HUDEP-2 (cell line): ENCODE measurements around the gene UNC45A.

Source experiments
- DNase-seq, 76 experiments: peaks; one replicate each; lab custom pipeline; 2025; ENCODE audit not compliant: unreplicated experiment in 76 of 76; lab: John Stamatoyannopoulos, UW

Gene UNC45A

DNA sequence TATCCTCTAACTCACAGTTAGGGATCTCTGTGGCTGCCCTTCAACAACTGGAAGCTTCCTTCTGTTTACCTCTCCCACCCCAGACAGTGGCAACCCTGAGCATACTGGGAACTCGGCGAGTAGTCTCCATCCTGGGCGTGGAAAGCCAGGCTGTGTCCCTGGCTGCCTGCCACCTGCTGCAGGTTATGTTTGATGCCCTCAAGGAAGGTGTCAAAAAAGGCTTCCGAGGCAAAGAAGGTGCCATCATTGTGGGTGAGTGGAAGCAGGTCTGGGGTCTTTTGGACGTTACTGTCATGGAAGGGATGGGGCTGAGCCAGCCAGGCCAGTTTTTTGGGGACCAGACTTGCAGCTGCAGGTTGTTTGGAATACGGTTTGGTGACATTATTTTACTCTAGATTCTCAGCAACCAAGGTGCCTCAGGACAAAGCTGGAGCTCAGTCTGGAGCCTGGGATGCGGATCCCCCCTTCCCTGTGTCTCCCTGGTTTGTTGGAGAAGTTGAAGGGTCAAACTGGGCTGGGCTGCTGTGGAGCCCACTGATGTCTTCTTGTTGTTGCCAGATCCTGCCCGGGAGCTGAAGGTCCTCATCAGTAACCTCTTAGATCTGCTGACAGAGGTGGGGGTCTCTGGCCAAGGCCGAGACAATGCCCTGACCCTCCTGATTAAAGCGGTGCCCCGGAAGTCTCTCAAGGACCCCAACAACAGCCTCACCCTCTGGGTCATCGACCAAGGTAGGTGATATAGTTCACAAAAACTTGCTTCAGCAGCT lies 7.5 kb downstream of the UNC45A start:
- DNase-seq = no peak

GRCh38 chr15:90945091-90945490 lies 10.0 kb downstream of the UNC45A start:
- no peak for DNase-seq

GRCh38 chr15:90946538-90946937 lies 11.5 kb downstream of the UNC45A start:
- no peak for DNase-seq

DNA sequence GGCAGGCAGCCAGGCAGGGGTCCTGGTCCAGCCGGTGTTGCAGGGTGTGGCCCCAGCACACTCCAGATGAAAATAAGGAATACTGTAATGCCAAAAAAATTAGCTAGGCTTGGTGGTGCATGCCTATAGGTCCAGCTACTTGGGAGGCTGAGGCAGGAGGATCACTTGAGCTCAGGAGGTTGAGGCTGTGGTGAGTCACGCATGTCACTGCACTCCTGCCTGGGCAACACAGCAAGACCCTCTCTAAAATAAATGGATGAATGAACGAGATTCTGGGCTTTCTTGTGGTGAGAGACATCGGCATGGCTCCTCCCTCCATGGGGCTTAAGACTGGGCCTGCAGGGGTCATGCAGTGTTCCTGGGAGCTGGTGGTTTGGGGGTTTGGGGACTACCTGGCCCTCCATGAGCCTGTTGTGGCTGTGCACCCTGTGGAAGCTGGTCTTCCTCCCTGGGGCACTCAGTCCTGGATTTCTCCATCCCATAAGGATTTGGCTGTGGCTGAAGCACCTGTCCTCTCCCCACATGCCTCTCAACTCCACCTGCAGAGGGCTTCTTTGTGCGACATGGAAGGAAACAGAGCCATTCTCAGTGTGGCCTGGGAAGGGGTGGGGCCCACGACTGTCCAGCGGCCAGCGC lies 12.0 kb downstream of the UNC45A start:
- no peak for DNase-seq

GRCh38 chr15:90947577-90948357 lies 12.7 kb downstream of the UNC45A start:
- no peak for DNase-seq

GRCh38 chr15:90948506-90948905 lies 13.4 kb downstream of the UNC45A start:
- DNase-seq = no peak

DNA sequence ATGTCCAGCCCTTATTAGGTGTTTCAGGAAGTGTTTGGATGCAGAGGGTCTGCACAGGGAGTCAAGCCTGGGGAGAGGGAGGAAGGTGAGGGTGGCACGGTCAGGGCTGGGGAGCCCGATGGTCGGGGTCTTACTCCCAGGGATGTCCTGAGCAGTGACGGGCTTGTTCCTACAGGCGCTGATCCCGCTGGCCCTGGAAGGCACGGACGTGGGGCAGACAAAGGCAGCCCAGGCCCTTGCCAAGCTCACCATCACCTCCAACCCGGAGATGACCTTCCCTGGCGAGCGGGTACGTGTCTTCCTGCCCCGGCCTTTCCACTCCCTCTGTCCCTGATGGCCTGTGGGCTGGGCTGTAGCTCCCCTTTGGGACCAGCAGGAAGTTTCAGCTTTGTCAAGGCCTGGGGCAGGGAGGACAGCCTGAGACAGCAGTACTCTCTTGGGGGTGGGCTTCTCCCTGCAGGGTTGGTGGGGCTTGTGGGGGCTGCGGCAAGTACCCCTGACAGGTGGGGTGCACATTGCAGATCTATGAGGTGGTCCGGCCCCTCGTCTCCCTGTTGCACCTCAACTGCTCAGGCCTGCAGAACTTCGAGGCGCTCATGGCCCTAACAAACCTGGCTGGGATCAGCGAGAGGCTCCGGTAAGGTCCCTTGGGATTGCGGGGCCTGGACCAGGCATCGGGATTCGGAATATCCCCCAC lies 15.0 kb downstream of the UNC45A start:
- DNase-seq = no peak

DNA sequence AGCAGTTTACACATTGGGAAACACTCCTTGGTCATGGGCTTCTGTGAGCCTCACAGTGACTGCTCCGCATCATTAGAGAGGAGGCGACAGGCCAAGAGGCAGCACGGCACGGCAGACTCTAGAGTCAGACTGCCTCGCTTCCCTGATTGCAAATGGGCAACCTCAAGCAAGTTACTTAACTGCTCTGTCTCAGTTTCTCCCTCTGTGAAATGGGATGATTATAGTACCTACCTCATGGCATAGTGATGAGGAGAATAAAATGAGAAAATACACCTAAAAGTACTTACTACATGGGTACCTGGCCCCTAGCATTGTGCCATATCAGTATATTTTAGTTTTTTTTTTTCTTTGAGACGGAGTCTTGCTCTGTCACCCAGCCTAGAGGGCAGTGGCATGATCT lies 15.6 kb downstream of the UNC45A start:
- no peak for DNase-seq

GRCh38 chr15:90952901-90953677 lies 18.0 kb downstream of the UNC45A start:
- DNase-seq = no peak

DNA sequence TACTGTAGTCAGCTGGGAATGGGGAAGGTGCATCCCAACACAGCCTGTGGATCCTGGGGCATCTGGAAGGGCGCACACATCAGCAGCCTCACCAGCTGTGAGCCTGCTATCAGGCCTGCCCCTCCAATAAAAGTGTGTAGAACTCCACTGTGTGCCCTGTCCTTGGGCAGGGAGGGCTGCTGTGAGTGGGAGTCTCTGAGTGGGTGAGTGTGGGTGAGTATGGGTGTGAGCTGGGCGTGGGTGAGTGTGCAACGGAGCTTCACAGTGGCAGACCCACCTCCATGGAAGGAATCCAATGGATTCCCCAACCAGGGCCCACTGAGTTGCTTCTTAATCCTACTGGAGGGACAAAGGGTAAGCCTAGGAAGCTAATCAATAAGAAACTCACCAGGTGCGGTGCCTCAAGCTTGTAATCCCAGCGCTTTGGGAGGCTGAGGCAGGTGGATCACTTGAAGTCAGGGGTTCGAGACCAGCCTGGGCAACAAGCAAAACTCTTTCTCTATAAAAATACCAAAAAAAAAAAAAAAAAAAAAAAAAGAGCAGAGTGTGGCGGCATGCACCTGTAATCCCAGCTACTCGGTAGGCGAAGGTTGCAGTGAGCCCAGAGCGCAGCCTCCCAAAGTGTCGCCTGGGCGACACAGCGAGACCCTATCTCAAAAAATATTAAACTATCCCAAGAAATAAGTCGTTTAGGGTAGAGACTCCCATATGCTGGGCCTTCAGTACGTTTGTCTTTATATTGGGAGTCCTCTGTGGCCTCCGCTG lies 19.0 kb downstream of the UNC45A start:
- DNase-seq = peak in 1 of 76 experiments; percentile 22

GRCh38 chr15:90954712-90955623 lies 19.9 kb downstream of the UNC45A start, which contains the start of gene RCCD1:
Gene RCCD1 (plus strand): TSS chr15:90954884. CDS start chr15:90956735, 1,851 bp downstream.
- DNase-seq = peak; percentile 36 to 97 (median 94)

DNA sequence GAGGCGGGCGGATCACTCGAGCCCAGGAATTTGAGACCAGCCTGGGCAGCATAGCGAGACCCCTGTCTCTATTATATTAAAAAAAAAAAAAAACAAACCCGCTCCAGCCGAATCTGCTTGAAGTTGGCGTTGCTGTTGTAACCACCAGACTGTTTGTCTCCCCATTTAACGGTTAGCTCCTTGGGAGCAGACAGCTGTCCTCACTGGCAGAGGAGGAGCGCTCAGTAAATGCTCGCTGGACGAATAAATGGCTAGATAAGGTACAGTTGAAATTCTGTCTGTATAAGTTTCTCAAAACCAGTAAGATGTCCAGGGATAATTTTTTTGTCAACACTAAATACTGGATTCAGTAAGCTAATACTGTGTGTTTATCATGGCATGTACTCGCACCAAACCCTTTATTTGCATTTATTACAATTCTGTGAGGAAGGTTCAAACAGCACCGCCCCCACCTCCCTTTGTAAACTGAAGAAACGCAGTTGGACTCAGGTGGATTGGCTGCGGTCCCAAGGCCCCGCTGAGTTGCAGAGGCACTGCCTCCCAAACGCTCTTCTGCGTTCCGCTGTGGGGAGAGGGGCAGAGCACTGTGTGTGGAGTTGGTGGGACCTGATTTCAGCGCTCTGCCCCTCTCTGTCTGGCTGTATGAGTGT lies 20.7 kb downstream of the UNC45A start:
- DNase-seq = peak in 43 of 76 experiments; percentile 5 to 57 (median 22)

DNA sequence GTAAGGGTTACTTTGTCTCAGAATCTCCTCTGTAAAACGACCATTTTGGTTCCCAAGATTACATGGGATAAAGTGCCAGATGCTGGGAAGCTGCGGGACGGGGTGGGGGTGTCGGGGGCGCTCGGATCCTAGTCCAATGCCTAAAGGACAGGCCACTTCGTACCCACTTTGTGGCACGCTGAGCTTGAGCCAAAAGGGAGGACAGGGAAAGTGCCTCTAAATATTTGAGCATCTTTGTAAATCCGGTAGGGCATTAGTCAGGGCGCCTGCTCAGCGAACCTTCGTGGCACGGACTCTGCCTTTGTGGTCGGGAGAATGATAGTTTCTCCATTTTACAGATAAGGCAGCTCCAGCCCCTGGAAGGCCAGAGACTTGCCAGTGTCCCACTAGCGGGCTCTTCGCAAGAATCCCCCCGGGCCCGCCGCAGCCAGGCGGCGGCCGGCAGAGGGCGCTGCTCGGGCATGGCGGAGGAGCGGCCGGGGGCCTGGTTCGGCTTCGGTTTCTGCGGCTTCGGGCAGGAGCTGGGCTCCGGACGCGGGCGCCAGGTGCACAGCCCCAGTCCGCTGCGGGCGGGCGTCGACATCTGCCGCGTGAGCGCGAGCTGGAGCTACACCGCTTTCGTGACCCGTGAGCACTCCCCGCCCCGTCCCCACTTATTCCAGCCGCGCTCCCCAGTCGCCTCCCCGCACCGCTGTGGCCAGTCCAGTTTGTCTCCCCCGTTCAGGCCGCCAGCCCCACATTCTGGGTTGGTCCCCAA lies 21.4 kb downstream of the UNC45A start:
- peak in 65 of 76 experiments; percentile 3 to 70 (median 42) for DNase-seq

DNA sequence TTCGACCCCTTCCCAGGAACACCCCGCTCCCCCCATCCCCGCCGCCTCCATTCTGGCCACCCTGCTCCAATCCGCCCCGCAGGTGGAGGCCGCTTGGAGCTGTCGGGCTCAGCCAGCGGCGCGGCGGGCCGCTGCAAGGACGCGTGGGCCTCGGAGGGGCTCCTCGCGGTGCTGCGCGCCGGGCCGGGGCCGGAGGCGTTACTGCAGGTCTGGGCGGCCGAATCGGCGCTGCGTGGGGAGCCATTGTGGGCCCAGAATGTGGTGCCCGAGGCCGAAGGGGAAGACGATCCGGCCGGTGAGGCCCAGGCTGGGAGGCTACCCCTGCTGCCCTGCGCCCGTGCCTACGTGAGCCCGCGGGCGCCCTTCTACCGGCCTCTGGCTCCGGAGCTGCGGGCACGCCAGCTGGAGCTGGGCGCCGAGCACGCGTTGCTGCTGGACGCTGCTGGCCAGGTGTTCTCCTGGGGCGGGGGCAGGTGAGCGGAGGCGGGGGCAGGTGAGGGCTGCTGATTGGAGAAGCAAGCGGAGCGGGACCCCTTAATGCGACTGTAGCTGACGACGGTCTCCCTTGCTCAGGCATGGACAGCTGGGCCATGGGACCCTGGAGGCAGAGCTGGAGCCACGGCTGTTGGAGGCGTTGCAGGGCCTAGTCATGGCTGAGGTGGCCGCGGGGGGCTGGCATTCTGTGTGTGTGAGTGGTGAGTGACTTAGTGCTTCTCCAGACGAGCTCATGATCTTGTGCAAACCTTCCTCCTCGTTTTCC lies 22.1 kb downstream of the UNC45A start:
- no peak for DNase-seq

DNA sequence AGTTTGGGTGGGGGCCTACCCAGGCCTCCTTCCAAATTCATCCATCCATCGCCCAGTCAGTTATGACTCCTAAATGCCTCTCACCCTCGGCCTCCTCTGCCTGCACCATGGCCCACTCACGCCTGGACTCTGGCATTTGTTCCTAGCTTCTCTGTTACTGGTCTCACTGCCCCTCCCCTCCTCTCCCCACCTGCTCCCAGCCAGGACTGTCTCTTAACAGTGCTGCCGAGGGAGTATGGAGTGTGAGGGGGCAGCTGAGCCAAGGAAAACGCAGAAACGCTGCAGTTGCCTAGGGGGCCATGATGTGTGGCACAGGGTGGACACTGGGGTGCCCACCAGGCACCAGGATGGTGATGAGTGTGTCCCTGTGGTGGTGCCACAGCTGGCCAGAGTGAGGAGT lies 22.7 kb downstream of the UNC45A start:
- DNase-seq = no peak

GRCh38 chr15:90959028-90959595 lies 24.0 kb downstream of the UNC45A start:
- DNase-seq = no peak
